Fibroblast of lung (primary cell): ENCODE measurements around the gene PSMC3.

Source experiments
- CTCF ChIP-seq, 2 donors: IDR thresholded peaks in 1 of 2; conservative IDR thresholded peaks in 1 of 2; 1 replicate in 1 of 2; 2 replicates in 1 of 2; pipeline ENCODE4 v1.5.1; 2011 to 2012; ENCODE audit warnings: low read length in 2 of 2, control low read depth in 1 of 2, inconsistent platforms in 1 of 2, low read depth in 1 of 2, mild to moderate bottlenecking in 1 of 2
- EZH2 ChIP-seq: IDR thresholded peaks from 2 replicates; pipeline ENCODE4 v1.5.1; 2012; ENCODE audit warnings: low read length, control low read depth, mild to moderate bottlenecking; ENCODE audit errors: missing control alignments

GRCh38 chr11:47448566-47449427 is 22.6 kb upstream of the PSMC3 start, which contains the start of gene RAPSN:
- TF ChIP-seq CTCF (conservative IDR thresholded peaks at IDR 0.05 in 1 of 2, IDR thresholded peaks at IDR 0.05 in 1 of 2; ENCODE audit: low read depth in 1 of 2, low read length in 2 of 2) (no peak), EZH2 (no peak)
